ENCODE results near the gene KCND1. TPM values are rescaled to one million over a fixed set of nuclear protein-coding genes. Genes with fewer than 3 reads are reported as not detected.

KCND1 gene
- total and polyA plus RNA-seq, 10 of the 15 experiments (the other 5 are each of a cell fraction or from before 2014, with no cell fraction given) = 0.02 to 1.0 (median 0.39) TPM

GRCh38 chrX:48974033-48974432, 2.4 kb upstream of the KCND1 start:
- Histone ChIP-seq H4K20me1 (ENCODE audit: control insufficient read depth, insufficient read depth) (no peaks in the 10 kb centered on the region), H2AFZ (ENCODE audit: control insufficient read depth, low read depth, low read length) (no peak overlapping the region), H3K27me3 (replicated peaks in 1 of 2; ENCODE audit: control insufficient read depth in 2 of 2, insufficient read depth in 2 of 2, low read length in 1 of 2) (no peaks in the 10 kb centered on the region), H3K4me2 (ENCODE audit: control insufficient read depth, insufficient read depth) (no peak overlapping the region), H3K4me3 (no peak overlapping the region), H3K9ac (ENCODE audit: control insufficient read depth, insufficient read depth, low read length) (no peak overlapping the region), H3K4me1 (ENCODE audit: control insufficient read depth, insufficient read depth, low read length) (peaks cover 5% of the 10 kb centered on the region), H3K36me3 (ENCODE audit: control insufficient read depth in 2 of 2, insufficient read depth in 2 of 2, low read length in 1 of 2) (no peaks in the 10 kb centered on the region; a peak in 3 of 4 replicates), H3K79me2 (ENCODE audit: control insufficient read depth, insufficient read depth, low read length) (no peaks in the 10 kb centered on the region), H3K9me3 (replicated peaks; ENCODE audit: control insufficient read depth, insufficient read depth, low read length) (no peaks in the 10 kb centered on the region; the same call in 2 of the 3 replicates), H3K27ac (ENCODE audit: control insufficient read depth, insufficient read depth) (no peak overlapping the region)
- intact Hi-C loops (cut with micrococcal nuclease; ENCODE audit: unreplicated experiment) (no loop called here), in situ Hi-C loops (cut with MboI) (no loop called here)
- ChIA-PET CTCF (interaction anchor here (1.4 kb wide), 1 partner anchor 18 kb away, joined by 3 read pairs; no protein-coding TSS in a partner anchor), SMC1A (ENCODE audit: uncharacterized antibody, unreplicated experiment) (no interaction called here), RAD21 (ENCODE audit: unreplicated experiment) (no interaction called here), POLR2A (no interaction called here)
- ATAC-seq (no peak), DNase-seq (ENCODE audit: low read depth, low spot score) (no peak), FAIRE-seq (no peak)
- TF ChIP-seq CUX1 (IDR thresholded peaks at IDR 0.05; ENCODE audit: insufficient replicate concordance, low read depth, low read length) = no peak
- no peak for TF ChIP-seq MAX (IDR thresholded peaks at IDR 0.05; ENCODE audit: low read depth, low read length)
- TF ChIP-seq IRF5 (IDR thresholded peaks at IDR 0.05; ENCODE audit: borderline replicate concordance) = no peak
- no peak for TF ChIP-seq JUND (IDR thresholded peaks at IDR 0.05; ENCODE audit: low read depth, low read length)
- TF ChIP-seq MTA3 (IDR thresholded peaks at IDR 0.05; ENCODE audit: borderline replicate concordance, low read length) = no peak
- no peak for TF ChIP-seq CHD1 (IDR thresholded peaks at IDR 0.05; ENCODE audit: low read depth, low read length)
- TF ChIP-seq CEBPZ (IDR thresholded peaks at IDR 0.05; ENCODE audit: low read depth, low read length) = no peak
- TF ChIP-seq ATF2 (IDR thresholded peaks at IDR 0.05; ENCODE audit: low read length) = no peak
- no peak for TF ChIP-seq CREM (IDR thresholded peaks at IDR 0.05; ENCODE audit: low read depth)
- TF ChIP-seq E2F4 (IDR thresholded peaks at IDR 0.05; ENCODE audit: low read depth, low read length) = no peak
- TF ChIP-seq FOXK2 (IDR thresholded peaks at IDR 0.05) = no peak
- 59% methylated on average over 3 of the region's 3 CpGs for WGBS (ENCODE audit: insufficient coverage, insufficient replicate concordance, low lambda C conversion rate, missing lambda C conversion rate)
- no TSS peak for BruUV-seq (replicated peaks)

Data from GM12878 (cell line).